Kidney (tissue), 14 donors: Measurements from ENCODE around the gene VCPKMT. TPM values are rescaled to one million over a fixed set of nuclear protein-coding genes. Genes with fewer than 3 reads are reported as not detected.

Experiments used
- DNase-seq, 5 donors: peaks; one replicate each; pipeline ENCODE4 v3.0.0-alpha.2; 2013 to 2020
- FAIRE-seq: peaks from 2 replicates; lab custom pipeline; 2012; peaks lifted over from hg19 to GRCh38; lab: Jason Lieb, UNC
- H3K27ac ChIP-seq, 2 donors: one replicate each; pipeline ENCODE4 v1.7.0; 2013; ENCODE audit warnings: low read depth in 2 of 2, low read length in 2 of 2, inconsistent platforms in 1 of 2
- H3K27me3 ChIP-seq: one replicate; pipeline ENCODE4 v1.7.1; 2013; ENCODE audit warnings: low read length, inconsistent platforms; ENCODE audit not compliant: control insufficient read depth, insufficient read depth
- H3K36me3 ChIP-seq, 3 donors: one replicate each; pipeline versions ENCODE4 v1.7.0 to v1.7.1; 2013; ENCODE audit warnings: low read length in 3 of 3, control low read depth in 1 of 3, inconsistent platforms in 1 of 3; ENCODE audit not compliant: insufficient read depth in 3 of 3, control insufficient read depth in 2 of 3
- H3K4me1 ChIP-seq, 3 donors: one replicate each; pipeline versions ENCODE4 v1.7.0 to v1.7.1; 2013; ENCODE audit warnings: low read length in 3 of 3, inconsistent platforms in 1 of 3, low read depth in 1 of 3; ENCODE audit not compliant: control insufficient read depth in 2 of 3, insufficient read depth in 2 of 3
- H3K4me3 ChIP-seq, 3 donors: one replicate each; pipeline versions ENCODE4 v1.7.0 to v1.8.1; 2013; ENCODE audit warnings: low read length in 3 of 3, control low read depth in 1 of 3, inconsistent platforms in 1 of 3
- H3K9ac ChIP-seq, 3 donors: one replicate each; pipeline versions ENCODE4 v1.7.0 to v1.7.1; 2013; ENCODE audit warnings: low read length in 3 of 3, control low read depth in 1 of 3, inconsistent platforms in 1 of 3
- H3K9me3 ChIP-seq, 3 donors: one replicate each; pipeline versions ENCODE4 v1.7.0 to v1.7.1; 2013; ENCODE audit warnings: low read length in 3 of 3, control low read depth in 1 of 3, inconsistent platforms in 1 of 3; ENCODE audit not compliant: control insufficient read depth in 2 of 3, insufficient read depth in 1 of 3
- intact Hi-C: fragments of 100-400 bp; cut with DNase I; formaldehyde crosslinking; loops from one replicate; pipeline ENCODE4 v1.11.1; 2022
- polyA plus RNA-seq: library from polyadenylated mRNA; stranded (reverse); fragments of 350-450 nt; fragmentation: Illumina TruSeq; extraction: RNeasy Lipid Tissue Mini Kit (QIAGEN cat#74804); gene quantifications from one replicate; pipeline ENCODE4 v1.2.3, GENCODE V29; 2014; ENCODE audit warnings: low read depth, low replicate concordance; ENCODE audit not compliant: insufficient read depth
- total RNA-seq: library from RNA; stranded (reverse); fragmentation: NEBNext Ultra II Directional; extraction: Animal tissue kit (Norgen Biotek cat#: 25700); gene quantifications from one replicate; pipeline ENCODE4 v1.2.1, GENCODE V29; 2021
- TF ChIP-seq, protein P1 (sequence below): IDR thresholded peaks from 3 replicates; pipeline ENCODE4 v1.5.1; 2012; ENCODE audit warnings: mild to moderate bottlenecking, moderate library complexity, borderline replicate concordance; ENCODE audit not compliant: insufficient read depth; ENCODE audit errors: extremely low read depth
- donor health status: control.
- donor health status: control.
- donor health status: control.
- donor health status: control.
- donor health status: control.
- donor health status: DM: yes; HTN: yes; CAD: no.
- donor health status: Normal renal cell carcinoma (clear cell type).

Gene VCPKMT
- total and polyA plus RNA-seq, 2 donors from 2014 or later = 8.0 to 8.3 TPM

DNA sequence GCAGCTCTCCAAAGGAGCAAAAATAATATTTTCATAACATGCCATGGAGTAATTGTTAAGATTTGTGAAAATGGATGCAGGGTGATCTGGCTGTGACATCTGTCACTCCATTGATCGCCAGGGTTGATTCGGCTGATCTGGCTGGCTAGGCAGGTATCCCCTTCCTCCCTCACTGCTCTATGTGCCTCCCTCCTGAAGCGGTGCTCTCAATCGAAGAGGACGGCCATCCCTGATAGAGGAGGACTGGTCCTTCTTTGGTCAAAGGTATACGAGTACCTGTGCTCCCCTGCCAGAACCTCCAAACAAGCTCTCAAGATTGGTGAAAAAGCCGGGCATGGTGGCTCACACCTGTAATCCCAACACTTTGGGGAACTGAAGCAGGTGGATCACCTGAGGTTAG is 47.9 kb downstream of the VCPKMT start:
- intact Hi-C loops = no loop called here
- Histone ChIP-seq H3K4me3 (no peak overlapping the region), H3K27ac (no peak overlapping the region), H3K27me3 (no peaks in the 10 kb centered on the region), H3K4me1 (no peaks in the 10 kb centered on the region), H3K9me3 (no peaks in the 10 kb centered on the region), H3K9ac (no peak overlapping the region), H3K36me3 (no peaks in the 10 kb centered on the region)
- no peak for FAIRE-seq
- TF ChIP-seq, protein P1, sequence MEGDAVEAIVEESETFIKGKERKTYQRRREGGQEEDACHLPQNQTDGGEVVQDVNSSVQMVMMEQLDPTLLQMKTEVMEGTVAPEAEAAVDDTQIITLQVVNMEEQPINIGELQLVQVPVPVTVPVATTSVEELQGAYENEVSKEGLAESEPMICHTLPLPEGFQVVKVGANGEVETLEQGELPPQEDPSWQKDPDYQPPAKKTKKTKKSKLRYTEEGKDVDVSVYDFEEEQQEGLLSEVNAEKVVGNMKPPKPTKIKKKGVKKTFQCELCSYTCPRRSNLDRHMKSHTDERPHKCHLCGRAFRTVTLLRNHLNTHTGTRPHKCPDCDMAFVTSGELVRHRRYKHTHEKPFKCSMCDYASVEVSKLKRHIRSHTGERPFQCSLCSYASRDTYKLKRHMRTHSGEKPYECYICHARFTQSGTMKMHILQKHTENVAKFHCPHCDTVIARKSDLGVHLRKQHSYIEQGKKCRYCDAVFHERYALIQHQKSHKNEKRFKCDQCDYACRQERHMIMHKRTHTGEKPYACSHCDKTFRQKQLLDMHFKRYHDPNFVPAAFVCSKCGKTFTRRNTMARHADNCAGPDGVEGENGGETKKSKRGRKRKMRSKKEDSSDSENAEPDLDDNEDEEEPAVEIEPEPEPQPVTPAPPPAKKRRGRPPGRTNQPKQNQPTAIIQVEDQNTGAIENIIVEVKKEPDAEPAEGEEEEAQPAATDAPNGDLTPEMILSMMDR = no peak
- no peak for DNase-seq

DNA sequence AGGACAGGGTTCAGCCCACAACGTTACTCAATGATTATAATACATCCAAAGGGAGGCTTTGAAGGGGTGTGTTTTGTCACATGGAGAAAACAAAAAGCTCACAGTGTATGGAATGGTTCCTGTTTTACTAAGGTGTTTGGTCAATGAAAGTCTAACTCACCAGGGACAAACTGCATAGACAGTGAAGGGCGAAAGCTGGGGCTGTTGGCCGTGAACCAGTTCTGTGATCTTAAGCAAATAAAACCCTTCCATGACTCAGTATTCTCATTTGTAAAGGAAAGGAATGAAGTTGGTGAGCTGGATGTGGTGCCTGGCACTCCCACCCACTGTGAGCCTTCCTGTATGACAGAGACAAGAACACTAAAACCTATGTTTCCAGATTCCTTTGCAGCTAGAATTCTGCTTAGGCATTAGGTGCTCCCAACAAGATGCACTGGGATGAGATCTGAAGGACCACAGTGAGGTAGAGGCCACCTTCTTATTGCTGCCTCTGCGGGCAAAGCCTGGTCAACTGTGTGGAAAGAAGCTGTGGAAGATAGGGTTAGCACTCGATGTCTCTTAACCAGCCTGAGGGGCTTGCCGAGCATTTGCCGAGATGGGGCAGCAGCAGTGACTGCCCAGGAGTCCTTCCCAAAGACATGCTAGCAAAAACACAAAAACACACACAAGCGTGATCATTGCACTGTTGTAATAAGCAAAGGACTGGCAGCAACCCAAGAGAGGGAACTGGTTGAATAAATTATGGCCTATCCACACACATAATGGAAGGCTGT is 48.5 kb downstream of the VCPKMT start:
- FAIRE-seq (no peak), DNase-seq (no peak)
- Histone ChIP-seq H3K4me3 (no peak overlapping the region), H3K36me3 (no peaks in the 10 kb centered on the region), H3K9ac (no peak overlapping the region), H3K27ac (no peak overlapping the region), H3K9me3 (no peaks in the 10 kb centered on the region), H3K27me3 (no peaks in the 10 kb centered on the region), H3K4me1 (no peaks in the 10 kb centered on the region)
- TF ChIP-seq, protein P1 = no peak
- intact Hi-C loops = no loop called here

DNA sequence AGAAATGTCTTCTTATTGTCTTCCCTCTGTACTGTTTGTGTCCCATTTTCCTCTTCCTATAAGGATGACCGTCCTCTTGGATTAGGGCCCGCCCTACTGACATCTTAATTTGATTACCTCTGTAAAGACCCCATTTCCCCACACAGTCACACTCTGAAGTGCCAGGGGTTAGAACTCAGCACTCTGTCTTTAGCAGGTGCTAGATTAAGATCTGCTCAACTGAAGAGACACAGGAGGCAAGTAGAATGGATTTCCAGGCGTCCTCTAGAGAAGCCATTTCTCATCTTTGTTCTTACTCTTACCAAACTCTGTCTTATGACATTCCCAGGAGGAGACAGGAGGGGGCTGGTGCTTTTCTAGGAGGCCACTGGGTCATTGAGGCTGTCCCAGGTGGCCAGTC is 50.8 kb downstream of the VCPKMT start:
- H3K4me1 ChIP-seq = peaks cover 5 to 17% (median 17%) of the 10 kb centered on the region in 3 donors
- FAIRE-seq (no peak), DNase-seq (no peak)
- no peak overlapping the region for H3K4me3 ChIP-seq
- no peak overlapping the region for H3K27ac ChIP-seq
- H3K36me3 ChIP-seq = no peaks in the 10 kb centered on the region
- TF ChIP-seq, protein P1 = no peak
- no peak overlapping the region for H3K9ac ChIP-seq
- intact Hi-C loops = no loop called here
- H3K9me3 ChIP-seq = no peaks in the 10 kb centered on the region
- H3K27me3 ChIP-seq = no peaks in the 10 kb centered on the region
